NCI-H2196 (cell line): Measurements from ENCODE around the gene FDXACB1.

Experiments
- DNase-seq: peaks from one replicate; lab custom pipeline; 2025; ENCODE audit not compliant: unreplicated experiment; lab: John Stamatoyannopoulos, UW

FDXACB1 gene

DNA sequence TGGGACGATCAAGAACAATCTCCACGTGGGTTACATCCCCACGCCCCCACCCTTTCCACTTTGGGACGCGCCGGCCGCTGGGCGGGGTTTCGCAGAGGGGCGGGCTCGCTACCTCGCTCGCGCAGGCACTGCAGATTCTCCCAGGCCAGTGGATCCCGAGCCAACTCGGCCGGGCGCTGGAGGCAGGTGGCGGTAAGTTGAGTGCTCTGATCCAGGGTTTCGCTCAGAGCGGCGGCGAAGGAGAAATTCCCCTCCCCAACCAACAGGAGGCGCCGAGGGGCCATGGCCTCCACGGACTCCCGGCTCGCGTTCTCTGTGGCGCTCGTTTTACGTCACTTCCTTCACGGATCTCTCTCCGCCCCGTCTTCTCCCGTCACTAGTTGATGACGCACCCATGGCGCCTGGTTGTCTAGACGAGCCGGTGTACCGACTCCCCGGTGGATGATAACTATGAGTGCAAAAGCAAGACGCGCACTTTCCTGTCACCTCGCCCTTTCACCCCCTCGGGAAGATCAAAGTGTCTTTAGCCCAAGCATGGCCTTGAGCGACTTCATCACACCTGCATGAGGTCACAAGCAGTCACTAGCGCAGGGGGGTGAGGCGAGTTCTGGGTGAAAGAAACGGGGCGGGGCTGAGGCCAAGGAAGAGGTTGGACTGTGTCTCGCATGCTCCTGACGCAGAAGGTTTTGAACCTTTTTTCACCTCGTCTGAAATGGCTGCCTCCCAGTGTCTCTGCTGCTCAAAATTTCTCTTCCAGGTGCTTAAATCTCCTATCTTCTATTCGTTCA, at the start of gene FDXACB1, which contains the start of gene CFAP68:
FDXACB1 (minus strand) TSS at position 317 of the 788 bp plus-strand sequence; CDS start at position 284, 33 bp downstream.
CFAP68 (plus strand) TSS at position 693 of the 788 bp plus-strand sequence; CDS start at position 713, 20 bp downstream.
- DNase-seq = peak; percentile 98

- peak; percentile 99 for DNase-seq
Observed at GRCh38 chr11:111926505-111927391, 47.8 kb upstream of the FDXACB1 start.

- DNase-seq = no peak
Observed at GRCh38 chr11:111925953-111926352, 47.0 kb upstream of the FDXACB1 start.

GRCh38 chr11:111923951-111924350, 45.0 kb upstream of the FDXACB1 start:
- no peak for DNase-seq

- no peak for DNase-seq
Observed at GRCh38 chr11:111923351-111923788, 44.4 kb upstream of the FDXACB1 start.

DNA sequence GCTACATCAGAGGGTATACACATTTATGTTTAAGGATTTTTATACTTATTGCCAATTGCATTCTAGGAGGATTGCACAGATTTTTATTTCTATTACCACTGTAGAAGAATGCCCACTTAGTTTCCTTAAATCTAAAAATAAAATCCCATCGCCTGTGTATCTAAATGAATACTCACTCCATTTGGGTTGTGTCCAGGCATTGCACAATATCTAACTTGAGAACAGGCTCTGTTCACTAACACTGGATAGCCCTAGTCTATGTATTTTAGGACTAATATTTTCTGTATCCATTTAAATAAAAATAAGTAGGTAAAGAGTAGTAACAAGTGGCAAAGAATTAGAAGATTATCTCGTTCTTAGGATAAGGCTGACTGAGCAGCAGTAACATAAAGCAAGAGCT, 43.8 kb upstream of the FDXACB1 start:
- peak; percentile 62 for DNase-seq

DNA sequence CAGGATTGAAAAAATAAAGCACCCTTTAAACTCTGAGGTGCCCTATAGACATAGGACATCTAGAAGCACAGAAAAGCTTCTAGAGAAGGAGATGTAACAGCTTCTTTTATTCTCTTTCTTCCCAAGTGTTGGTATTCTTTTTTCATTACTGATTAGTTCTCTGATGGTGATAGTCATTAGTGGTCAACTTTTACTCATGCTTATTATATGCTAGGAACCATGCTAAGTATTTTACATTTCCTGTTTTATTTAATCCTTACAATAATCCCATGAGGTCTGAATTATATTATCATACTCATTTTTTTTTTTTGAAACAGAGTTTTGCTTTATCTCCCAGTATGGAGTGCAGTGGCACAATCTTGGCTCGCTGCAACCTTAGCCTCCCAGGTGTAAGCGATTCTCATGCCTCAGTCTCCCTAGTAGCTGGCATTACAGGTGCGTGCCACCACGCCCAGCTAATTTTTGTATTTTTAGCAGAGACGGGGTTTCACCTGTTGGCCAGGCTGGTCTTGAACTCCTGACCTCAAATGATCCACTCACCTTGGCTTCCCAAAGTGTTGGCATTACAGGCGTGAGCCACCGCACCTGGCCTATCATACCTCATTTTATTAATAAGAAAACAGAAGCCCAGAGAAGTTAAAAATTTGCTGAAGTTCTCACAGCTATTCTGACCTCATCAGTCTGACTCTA, 42.7 kb upstream of the FDXACB1 start:
- no peak for DNase-seq

GRCh38 chr11:111920908-111921307, 41.9 kb upstream of the FDXACB1 start:
- no peak for DNase-seq

GRCh38 chr11:111918390-111919256, 39.7 kb upstream of the FDXACB1 start, which contains the start of gene C11orf52:
Gene C11orf52, plus strand, starts transcription at chr11:111918913. Its CDS starts 60 bp downstream, at chr11:111918973.
- peak; percentile 94 for DNase-seq

DNA sequence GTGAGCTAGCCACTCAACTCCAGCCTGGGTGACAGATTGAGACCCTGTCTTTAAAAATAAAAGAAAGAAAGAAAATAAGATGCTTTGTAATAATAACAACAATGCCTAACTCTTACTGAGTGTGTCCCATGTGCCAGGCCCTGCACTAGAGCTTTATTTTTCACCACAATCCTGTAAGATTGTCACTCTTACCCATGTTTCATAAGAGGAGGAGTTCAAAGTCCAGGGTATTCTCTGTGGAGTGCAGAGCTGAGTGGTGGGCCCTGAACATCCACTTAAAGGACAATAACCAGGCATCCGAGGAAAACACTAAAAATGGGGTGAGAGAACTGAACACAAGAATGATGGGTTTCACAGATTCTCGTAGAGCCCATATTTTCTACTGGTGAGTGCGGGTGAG, 38.8 kb upstream of the FDXACB1 start:
- DNase-seq = no peak

DNA sequence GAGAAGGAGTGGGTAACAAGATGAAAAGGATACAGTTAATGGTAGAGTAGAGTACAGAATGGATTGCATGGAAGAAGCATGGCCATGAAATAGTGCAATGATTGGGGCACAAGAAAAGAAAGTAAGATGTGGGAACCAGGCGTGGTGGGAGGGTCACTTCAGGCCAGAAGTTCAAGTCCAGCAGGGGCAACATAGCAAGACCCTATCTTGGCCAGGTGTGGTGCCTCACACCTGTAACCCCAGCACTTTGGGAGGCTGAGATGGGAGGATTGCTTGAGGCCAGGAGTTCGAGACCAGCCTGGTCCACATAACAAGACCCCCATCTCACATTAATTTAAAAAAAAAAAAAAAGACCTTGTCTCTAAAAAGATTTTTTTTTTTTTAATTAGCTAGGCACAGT, 38.3 kb upstream of the FDXACB1 start:
- no peak for DNase-seq

DNA sequence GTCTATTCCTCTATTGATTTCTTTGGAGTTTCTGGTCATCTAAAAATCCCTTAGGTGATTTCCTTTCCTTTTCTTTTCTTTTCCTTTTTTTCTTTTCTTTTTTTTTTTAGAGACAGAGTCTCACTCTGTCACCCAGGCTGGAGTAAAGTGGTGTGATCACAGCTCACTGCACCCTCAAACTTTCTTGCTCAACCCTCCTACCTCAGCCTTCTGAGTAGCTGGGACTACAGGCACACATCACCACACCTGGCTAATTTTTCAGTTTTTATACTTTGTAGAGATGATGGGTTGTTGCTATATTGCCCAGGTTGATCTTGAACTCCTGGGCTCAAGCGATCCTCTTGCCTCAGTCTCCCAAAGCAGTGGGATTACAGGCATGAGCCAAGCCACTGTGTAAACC, 37.8 kb upstream of the FDXACB1 start:
- DNase-seq = no peak

- DNase-seq = no peak
Observed at GRCh38 chr11:111913997-111914396, 35.0 kb upstream of the FDXACB1 start.

DNA sequence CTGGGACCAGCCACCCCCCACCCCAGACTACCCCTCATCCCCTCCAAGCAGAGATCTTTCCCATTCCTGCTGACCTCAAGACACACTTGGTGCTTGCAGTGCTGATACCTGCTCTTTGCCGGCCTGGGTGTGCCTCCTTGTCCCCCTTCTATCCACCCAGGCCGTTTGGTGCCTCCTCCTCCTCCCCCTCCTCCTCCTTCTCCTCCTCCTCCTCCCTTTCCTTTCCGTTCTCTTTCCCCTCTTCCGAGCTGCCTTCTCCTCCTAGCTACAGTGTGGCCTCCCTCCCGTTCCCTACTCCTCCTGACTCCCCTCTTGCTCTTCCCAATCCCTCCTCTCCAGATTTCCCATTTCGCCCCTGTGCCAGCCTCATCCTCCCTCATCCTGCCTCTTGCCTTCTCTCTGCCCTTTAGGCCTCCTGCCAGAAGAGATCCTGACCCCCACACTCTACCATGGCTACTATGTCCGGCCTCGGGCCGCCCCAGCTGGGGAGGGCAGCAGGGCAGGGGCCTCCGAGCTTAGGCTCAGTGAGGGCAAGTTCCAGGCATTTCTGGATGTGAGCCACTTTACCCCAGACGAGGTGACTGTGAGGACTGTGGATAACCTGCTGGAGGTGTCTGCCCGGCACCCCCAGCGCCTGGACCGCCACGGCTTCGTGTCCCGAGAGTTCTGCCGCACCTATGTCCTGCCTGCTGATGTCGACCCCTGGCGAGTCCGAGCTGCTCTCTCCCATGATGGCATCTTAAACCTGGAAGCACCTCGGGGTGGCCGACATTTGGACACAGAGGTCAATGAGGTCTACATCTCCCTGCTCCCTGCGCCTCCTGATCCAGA, 34.3 kb upstream of the FDXACB1 start:
- no peak for DNase-seq

- no peak for DNase-seq
Observed at GRCh38 chr11:111912535-111912934, 33.6 kb upstream of the FDXACB1 start, which contains the start of gene HSPB2. Gene HSPB2, plus strand, starts transcription at chr11:111912734. Its CDS starts 96 bp downstream, at chr11:111912830.

GRCh38 chr11:111911563-111912401, 32.8 kb upstream of the FDXACB1 start, which contains the start of gene CRYAB:
Gene CRYAB, minus strand, starts transcription at chr11:111911770. Its CDS starts 46 bp downstream, at chr11:111911724.
- no peak for DNase-seq

DNA sequence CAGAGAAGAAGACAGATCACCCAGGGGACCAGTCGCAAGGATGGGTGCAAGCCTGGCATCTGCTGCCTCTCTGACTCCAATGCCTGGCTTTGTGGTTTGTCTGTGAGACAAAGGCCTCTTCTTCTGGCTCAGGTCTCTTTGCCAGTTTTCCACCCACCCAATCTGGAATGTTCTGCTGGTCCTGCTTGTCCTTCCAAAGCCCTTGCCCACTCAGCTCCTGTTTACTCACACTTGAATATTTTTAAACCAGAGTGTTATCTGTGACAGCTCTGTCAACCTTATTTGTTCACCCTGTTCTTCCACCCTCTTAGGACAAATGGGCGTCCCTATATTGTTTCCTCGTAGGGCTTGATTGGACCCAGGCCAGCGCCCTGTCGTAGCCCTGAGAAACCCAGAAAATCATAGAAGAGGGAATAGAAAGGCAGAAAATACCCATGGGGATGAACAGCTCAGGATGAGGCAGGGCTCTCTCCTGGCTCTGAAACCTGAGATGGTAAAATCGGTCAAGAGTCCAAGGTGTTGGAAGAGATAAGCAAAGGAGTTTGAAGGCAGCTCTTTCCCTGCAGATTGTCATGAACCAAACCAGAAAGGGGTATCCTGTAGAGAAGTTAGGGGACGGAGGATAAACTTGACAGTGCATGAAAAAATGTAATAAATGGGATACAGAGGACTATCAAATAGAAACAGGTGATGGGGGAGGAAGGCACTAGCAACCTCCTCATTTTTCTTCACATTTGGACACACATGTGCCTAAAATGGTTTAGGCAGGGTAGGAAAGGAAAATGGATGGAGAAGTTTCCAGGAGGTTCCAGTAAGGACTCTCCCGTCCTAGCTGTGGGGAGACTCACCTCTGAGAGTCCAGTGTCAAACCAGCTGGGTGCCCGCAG, 32.0 kb upstream of the FDXACB1 start:
- DNase-seq = no peak
